ENCODE measurements around the gene IFT20. TPM values are rescaled to one million over a fixed set of nuclear protein-coding genes. Genes with fewer than 3 reads are reported as not detected.

IFT20 gene
- total and polyA plus RNA-seq, 4 donors = 29.5 to 74.1 (median 35.8) TPM

DNA sequence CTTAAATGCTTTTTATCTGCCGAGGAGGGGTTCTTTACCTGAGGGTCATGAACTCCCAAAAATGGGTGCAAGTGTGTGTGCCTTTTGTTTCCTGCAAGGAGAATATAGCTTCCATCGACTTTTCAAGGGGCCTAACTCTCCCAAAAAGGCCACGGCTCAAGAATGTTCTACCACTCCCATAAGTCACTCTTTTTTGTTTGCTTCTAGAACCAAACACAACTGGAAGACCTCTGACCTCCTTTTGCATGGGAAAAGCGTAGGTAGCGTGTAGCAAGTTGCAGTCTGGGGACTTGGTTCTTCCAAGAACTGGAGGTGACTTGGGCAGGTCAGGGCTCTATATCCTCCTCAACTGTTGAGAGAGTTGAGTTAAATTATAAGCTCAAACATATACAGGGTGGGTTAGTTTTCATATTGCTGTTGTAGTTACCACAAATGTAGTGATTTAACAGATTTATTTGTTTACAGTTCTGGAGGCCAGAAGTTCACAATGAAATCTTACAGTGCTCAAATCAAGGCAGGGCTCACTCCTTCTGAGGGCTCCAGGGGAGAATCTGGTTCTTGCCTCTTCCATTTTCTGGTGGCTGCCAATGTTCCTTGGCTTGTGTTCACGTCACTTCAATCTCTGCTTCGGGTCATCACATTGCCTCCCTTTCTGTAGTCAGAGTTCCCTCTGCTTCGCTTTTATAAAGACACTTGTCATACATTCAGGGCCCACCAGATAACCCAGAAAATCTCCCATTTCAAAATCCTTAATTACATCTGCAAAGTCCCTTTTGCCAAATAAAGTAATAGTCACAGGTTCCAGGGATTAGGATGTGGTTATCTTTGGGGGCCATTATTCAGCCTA, 14.8 kb downstream of the IFT20 start:
- Histone ChIP-seq H3K4me1 (ENCODE audit: control insufficient read depth in 5 of 5, insufficient read depth in 5 of 5, low read length in 5 of 5) (peaks cover 0 to 20% (median 9%) of the 10 kb centered on the region in 5 donors), H3K9me3 (ENCODE audit: control insufficient read depth in 4 of 4, insufficient read depth in 3 of 4, low read length in 3 of 4) (no peaks in the 10 kb centered on the region), H3K27ac (ENCODE audit: low read depth in 1 of 2, low read length in 1 of 2) (no peak overlapping the region), H3K36me3 (ENCODE audit: control insufficient read depth in 4 of 4, insufficient read depth in 4 of 4, low read length in 4 of 4) (no peaks in the 10 kb centered on the region), H3K27me3 (ENCODE audit: control insufficient read depth in 3 of 3, insufficient read depth in 3 of 3, low read length in 2 of 3) (no peaks in the 10 kb centered on the region), H3K9ac (ENCODE audit: insufficient read depth in 1 of 2, low read length in 2 of 2) (no peak overlapping the region), H3K4me3 (peak overlapping the region; percentile 18)
- ATAC-seq (ENCODE audit: insufficient read depth, low FRiP score) = no peak
- DNase-seq = no peak
- WGBS, 2 donors = 72 to 80% methylated on average over 8 of the region's 8 CpGs
- TF ChIP-seq, protein P1, sequence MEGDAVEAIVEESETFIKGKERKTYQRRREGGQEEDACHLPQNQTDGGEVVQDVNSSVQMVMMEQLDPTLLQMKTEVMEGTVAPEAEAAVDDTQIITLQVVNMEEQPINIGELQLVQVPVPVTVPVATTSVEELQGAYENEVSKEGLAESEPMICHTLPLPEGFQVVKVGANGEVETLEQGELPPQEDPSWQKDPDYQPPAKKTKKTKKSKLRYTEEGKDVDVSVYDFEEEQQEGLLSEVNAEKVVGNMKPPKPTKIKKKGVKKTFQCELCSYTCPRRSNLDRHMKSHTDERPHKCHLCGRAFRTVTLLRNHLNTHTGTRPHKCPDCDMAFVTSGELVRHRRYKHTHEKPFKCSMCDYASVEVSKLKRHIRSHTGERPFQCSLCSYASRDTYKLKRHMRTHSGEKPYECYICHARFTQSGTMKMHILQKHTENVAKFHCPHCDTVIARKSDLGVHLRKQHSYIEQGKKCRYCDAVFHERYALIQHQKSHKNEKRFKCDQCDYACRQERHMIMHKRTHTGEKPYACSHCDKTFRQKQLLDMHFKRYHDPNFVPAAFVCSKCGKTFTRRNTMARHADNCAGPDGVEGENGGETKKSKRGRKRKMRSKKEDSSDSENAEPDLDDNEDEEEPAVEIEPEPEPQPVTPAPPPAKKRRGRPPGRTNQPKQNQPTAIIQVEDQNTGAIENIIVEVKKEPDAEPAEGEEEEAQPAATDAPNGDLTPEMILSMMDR (IDR thresholded peaks at IDR 0.05; ENCODE audit: control extremely low read depth, extremely low read depth) = no peak

DNA sequence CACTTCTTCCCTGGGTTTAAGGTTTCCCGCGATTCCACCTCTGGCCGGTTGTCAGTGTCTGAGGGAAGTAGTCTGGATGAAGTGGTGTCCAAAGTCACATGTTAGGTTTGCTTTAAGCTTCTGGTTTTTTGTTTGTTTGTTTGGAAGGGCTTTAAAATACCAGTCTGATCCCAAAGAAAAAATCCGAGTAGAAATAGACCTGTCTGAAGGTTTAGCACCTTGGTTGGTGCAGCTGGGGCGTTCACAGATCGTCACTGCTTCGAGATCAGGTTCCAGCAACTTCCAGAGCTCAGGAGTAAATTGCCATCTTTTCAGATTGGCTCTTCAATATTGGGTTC, 15.7 kb downstream of the IFT20 start:
- no peaks in the 10 kb centered on the region for H3K36me3 ChIP-seq (ENCODE audit: control insufficient read depth in 4 of 4, insufficient read depth in 4 of 4, low read length in 4 of 4)
- peak overlapping the region; percentile 41 for H3K4me3 ChIP-seq
- peaks cover 0 to 3% (median 0%) of the 10 kb centered on the region in 3 donors for H3K27me3 ChIP-seq (ENCODE audit: control insufficient read depth in 3 of 3, insufficient read depth in 3 of 3, low read length in 2 of 3)
- peak overlapping the region; percentile 84 to 88 for H3K9ac ChIP-seq (ENCODE audit: insufficient read depth in 1 of 2, low read length in 2 of 2)
- H3K9me3 ChIP-seq (ENCODE audit: control insufficient read depth in 4 of 4, insufficient read depth in 3 of 4, low read length in 3 of 4) = no peaks in the 10 kb centered on the region
- WGBS, 2 donors = 2 to 4% methylated on average over 7 of the region's 7 CpGs
- peaks cover 0 to 20% (median 9%) of the 10 kb centered on the region in 5 donors for H3K4me1 ChIP-seq (ENCODE audit: control insufficient read depth in 5 of 5, insufficient read depth in 5 of 5, low read length in 5 of 5)
- TF ChIP-seq, protein P1 (IDR thresholded peaks at IDR 0.05; ENCODE audit: control extremely low read depth, extremely low read depth) = no peak
- H3K27ac ChIP-seq (ENCODE audit: low read depth in 1 of 2, low read length in 1 of 2) = peak overlapping the region in 1 of 2 donors; percentile 27
- DNase-seq (no peak), ATAC-seq (ENCODE audit: insufficient read depth, low FRiP score) (no peak)

DNA sequence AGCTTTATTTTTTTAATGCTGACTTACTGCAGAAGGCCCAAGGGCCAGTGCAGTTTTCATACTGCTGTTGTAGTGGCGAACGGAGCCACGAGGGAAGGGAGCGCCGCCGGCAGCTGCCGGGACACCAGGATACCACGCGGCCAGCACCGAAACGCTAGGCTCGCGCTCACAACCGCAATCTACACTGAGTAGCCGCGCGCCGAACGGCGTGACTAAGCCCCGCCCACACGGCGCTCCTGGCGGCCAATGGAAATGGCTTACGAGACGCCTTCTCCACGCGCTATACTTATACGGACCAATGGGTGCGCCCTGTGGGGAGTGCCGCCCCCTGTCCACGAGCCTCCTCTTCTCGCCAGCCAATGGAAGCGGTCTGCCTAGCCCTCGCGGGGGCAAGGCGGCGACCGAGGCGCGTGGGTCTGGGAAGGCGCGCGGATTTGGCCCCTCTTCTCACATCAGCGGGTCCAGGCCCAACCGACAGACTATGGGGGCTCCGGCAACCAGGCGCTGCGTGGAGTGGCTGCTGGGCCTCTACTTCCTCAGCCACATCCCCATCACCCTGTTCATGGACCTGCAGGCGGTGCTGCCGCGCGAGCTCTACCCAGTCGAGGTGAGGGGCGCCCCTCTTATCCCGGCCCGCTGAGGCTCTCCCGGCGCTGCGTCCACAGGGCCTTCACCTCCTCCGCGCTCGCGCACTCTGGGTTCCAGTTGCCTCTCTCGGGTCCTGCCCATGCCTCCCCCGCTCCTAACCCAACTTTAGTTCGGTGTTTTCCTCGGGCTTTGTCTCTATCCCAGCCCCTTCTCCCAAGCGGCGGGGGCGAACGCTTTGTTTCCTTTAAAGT, 16.3 kb downstream of the IFT20 start, which contains the start of gene TMEM97:
TMEM97 (plus strand) TSS at position 442 of the 839 bp plus-strand sequence; CDS start at position 482, 40 bp downstream.
- Histone ChIP-seq H3K36me3 (ENCODE audit: control insufficient read depth in 4 of 4, insufficient read depth in 4 of 4, low read length in 4 of 4) (no peaks in the 10 kb centered on the region), H3K27me3 (ENCODE audit: control insufficient read depth in 3 of 3, insufficient read depth in 3 of 3, low read length in 2 of 3) (peaks cover 0 to 3% (median 2%) of the 10 kb centered on the region in 3 donors), H3K4me3 (peak within 1 kb of the TSS; percentile 41), H3K27ac (ENCODE audit: low read depth in 1 of 2, low read length in 1 of 2) (peak within 1 kb of the TSS in 1 of 2 donors; percentile 36), H3K4me1 (ENCODE audit: control insufficient read depth in 5 of 5, insufficient read depth in 5 of 5, low read length in 5 of 5) (peaks cover 0 to 20% (median 9%) of the 10 kb centered on the region in 5 donors), H3K9me3 (ENCODE audit: control insufficient read depth in 4 of 4, insufficient read depth in 3 of 4, low read length in 3 of 4) (no peaks in the 10 kb centered on the region), H3K9ac (ENCODE audit: insufficient read depth in 1 of 2, low read length in 2 of 2) (peak within 1 kb of the TSS; percentile 84 to 88)
- WGBS, 2 donors = 0 to 1% methylated on average over 70 to 72 of the region's 72 CpGs
- peak; percentile 97 to 98 (median 97) for DNase-seq
- peak; percentile 99 for ATAC-seq (ENCODE audit: insufficient read depth, low FRiP score)
- TF ChIP-seq, protein P1 (IDR thresholded peaks at IDR 0.05; ENCODE audit: control extremely low read depth, extremely low read depth) = no peak

Measured in lung (tissue), 12 donors.